Stimulated activated CD4-positive, alpha-beta T cell treated with anti-CD3 and anti-CD28 coated beads, TNF-alpha, amount 100 ng/mL, for 24 hours (primary cell): ENCODE measurements around the gene GRB7.
"Not testable (repeated sequence)": the region's sequence is repeated elsewhere in the genome, so short reads cannot be mapped to it uniquely, and the experiment has no call there.

ENCODE experiments used
- DNase-seq, 3 experiments: peaks; one replicate each; pipeline ENCODE4 v3.0.0-alpha.2; 2020; ENCODE audit warnings: low read depth in 3 of 3

The GRB7 gene

DNA sequence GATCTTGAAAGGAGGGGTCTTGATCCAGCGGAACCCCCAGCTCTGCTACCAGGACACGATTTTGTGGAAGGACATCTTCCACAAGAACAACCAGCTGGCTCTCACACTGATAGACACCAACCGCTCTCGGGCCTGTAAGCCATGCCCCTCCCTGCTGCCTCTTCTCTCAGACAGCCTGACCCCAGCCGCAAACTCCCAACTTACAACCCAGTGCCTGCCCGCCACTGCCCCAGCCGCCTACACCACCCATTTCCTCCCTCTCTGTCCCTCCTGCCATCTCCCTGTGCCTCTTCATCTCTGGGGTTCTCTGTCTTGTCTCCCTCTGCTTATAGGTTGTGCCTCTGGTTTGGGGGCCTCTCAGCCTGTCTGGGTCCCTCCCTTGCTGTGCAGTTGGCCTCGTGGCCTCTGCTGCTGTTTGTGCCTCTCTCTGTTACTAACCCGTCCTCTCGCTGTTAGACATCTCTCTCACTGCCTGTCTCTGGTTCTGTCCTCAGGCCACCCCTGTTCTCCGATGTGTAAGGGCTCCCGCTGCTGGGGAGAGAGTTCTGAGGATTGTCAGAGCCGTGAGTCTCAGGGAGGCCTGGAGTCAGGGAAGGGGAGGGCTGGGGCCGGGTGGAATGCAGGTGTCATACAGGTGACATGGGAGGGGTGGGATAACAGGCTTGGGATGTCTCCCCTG, 28.3 kb upstream of the GRB7 start:
- DNase-seq, result no peak

DNA sequence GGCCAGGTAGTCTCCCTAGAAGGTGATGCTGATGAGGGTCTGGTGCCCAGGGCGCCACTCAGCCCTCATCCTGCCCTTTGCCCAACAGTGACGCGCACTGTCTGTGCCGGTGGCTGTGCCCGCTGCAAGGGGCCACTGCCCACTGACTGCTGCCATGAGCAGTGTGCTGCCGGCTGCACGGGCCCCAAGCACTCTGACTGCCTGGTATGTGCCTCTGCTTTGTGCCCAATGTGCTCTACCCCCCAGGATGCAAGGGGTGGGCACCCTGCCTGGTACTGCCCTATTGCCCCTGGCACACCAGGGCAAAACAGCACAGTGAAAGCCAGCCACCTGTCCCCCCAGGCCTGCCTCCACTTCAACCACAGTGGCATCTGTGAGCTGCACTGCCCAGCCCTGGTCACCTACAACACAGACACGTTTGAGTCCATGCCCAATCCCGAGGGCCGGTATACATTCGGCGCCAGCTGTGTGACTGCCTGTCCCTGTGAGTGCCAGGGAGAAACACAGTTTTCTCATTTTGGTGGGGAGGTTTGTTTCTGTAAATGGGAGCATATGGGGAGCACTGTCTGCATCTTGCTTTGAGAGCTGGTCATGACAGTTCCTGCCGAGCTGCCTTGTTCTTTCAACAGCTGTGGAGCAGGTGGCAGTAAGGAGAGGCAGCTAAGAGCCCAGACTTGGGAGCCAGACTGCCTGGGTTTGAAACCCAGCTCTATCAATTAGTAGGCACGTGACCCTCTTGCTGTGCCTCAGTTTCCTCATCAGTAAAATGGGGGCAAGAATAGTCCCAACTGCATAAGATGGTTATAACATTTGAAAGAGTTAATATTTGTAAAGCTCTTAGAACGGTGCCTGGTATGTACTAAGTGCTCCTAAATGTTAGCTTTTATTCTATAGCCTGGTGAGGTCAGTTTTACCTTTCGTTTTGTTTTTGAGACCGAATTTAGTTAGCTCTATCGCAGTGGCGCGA, 27.5 kb upstream of the GRB7 start:
- no peak for DNase-seq

DNA sequence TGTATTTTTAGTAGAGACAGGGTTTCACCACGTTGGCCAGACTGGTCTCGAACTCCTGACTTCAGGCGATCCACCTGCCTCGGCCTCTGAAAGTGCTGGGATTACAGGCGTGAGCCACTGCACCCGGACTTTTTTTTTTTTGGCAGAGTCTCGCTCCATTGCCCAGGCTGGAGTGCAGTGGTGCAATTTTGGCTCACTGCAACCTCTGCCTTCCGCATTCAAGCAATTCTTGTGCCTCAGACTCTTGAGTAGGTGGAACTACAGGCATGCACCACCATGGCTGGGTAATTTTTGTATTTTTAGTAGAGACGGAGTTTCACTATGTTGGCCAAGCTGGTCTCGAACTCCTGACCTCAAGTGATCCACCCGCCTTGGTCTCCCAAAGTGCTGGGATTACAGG, 26.7 kb upstream of the GRB7 start:
- DNase-seq, result not testable (repeated sequence)

DNA sequence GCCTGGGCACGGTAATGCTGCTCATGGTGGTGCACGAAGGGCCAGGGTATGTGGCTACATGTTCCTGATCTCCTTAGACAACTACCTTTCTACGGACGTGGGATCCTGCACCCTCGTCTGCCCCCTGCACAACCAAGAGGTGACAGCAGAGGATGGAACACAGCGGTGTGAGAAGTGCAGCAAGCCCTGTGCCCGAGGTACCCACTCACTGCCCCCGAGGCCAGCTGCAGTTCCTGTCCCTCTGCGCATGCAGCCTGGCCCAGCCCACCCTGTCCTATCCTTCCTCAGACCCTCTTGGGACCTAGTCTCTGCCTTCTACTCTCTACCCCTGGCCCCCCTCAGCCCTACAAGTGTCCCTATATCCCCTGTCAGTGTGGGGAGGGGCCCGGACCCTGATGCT, 25.9 kb upstream of the GRB7 start:
- no peak for DNase-seq

DNA sequence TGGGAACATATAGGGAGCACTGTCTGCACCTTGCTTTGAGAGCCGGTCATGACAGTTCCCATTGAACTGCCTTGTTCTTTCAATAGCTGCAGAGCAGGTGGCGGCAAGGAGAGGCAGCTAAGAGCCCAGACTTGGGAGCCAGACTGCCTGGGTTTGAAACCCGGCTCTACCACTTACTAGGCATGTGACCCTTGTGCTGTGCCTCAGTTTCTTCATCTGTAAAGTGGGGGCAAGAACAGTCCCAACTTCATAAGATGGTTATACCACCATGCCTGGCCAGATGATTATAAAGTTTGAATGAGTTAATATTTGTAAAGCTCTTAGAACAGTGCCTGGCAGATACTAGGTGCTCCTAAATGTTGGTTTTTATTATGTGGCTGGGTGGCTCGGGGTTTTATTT, 23.5 kb upstream of the GRB7 start:
- no peak for DNase-seq

DNA sequence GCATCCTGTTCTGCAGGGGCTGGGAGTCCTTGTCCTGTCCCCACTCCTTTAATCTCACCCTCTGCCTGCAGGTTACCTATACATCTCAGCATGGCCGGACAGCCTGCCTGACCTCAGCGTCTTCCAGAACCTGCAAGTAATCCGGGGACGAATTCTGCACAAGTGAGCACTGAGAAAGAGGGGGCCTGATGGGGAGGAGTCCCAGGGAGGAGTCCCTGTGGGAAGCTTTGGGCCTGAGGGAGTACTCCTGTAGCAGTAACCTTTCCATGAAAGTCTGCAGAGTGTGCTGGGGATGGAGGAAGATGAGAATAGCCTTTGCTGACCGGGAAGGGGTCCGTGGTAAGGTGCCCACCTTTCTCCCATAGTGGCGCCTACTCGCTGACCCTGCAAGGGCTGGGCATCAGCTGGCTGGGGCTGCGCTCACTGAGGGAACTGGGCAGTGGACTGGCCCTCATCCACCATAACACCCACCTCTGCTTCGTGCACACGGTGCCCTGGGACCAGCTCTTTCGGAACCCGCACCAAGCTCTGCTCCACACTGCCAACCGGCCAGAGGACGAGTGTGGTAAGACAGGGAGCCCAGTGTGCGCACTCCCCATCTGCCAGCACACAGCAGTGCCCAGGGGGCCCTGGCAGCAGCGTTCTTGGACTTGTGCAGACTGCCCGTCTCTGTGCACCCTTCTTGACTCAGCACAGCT, 22.2 kb upstream of the GRB7 start:
- DNase-seq, result no peak

DNA sequence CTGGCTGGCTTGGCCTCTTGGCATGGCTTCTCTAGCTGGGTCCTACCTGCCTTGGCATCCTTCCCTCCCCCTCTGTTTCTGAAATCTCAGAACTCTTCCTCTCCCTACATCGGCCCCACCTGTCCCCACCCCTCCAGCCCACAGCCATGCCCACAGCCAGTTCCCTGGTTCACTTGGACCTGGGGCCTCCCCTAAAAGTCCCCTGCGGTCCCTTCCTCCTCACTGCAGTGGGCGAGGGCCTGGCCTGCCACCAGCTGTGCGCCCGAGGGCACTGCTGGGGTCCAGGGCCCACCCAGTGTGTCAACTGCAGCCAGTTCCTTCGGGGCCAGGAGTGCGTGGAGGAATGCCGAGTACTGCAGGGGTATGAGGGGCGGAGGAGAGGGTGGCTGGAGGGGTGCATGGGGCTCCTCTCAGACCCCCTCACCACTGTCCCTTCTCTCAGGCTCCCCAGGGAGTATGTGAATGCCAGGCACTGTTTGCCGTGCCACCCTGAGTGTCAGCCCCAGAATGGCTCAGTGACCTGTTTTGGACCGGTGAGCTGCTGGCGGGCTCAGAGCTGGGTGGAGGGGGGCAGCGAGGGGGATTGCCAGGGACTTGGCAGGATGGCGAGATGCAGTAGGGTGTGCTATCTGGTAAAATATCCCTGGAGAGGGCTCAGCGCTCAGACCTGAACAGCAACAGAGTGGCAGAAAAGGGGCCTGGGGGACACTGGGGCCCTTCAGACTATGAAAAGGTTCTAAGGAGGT, 21.5 kb upstream of the GRB7 start:
- DNase-seq, result no peak

DNA sequence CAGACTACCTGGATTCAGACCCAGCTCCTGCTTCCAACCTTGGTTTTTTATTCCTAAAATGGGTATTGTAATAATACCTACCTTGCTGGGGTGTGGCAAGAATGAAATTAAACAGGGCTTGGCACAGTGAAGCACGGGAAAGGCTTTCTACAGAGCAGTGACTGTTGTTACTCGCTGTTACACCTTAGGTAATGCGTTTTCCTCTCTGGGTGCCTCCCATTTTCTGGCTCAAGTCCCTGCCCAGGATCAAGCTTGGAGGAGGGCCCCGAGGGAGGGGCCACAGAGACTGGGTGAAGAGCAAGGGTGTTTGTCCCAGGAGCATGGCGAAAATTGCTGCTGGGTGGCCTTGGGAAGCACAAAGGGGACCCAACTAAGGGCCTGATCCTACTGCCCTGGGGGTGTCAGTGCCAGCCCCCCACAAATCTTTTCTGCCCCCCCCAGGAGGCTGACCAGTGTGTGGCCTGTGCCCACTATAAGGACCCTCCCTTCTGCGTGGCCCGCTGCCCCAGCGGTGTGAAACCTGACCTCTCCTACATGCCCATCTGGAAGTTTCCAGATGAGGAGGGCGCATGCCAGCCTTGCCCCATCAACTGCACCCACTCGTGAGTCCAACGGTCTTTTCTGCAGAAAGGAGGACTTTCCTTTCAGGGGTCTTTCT, 20.7 kb upstream of the GRB7 start:
- no peak for DNase-seq

DNA sequence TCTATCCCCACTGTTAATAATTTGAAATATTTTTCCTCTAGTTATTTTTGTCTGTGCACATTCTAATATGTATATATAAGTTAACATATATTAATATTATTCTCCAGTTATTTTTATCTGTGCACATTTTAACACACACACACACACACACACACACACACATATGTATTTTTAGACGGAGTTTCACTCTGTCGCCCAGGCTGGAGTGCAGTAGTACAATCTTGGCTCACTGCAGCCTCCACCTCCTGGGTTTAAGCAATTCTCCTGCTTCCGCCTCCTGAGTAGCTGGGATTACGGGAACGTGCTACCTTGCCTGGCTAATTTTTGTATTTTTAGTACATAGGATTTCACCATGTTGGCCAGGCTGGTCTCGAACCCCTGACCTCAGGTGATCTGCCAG, 20.1 kb upstream of the GRB7 start:
- no peak for DNase-seq

DNA sequence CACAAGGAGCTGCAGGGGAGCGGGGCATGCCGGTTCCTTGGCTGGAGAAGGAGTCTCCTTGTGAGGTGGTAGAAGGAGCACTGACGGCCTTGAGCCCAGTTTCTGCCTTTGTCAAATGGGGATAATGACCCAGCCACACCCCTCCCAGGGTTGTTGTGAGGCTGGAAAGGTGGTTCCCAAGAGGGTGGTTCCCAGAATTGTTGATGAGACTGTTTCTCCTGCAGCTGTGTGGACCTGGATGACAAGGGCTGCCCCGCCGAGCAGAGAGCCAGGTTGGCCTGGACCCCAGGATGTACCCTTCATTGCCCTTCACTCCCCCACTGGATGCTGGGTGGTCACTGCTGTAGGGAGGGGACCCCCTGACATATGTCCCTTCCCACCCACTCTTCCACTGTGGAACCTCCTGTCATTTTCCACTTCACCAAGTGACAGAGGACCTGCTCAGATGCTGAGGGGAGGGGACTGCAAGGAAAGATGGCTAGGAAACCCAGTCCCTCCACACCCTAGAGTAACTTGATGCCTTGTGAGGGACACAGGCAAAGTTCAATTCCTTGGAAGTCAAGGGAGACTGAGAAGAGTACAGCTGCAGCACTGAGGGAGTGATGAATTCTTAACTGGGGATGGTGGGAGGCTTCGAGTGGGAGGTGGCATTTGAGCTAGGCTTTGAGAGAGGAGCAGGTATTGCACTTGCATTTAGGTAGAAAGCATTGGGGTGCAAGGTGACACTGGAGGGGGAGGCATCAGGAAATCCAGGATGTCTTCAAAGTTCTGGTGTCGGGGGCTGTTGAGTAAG, 18.0 kb upstream of the GRB7 start:
- no peak for DNase-seq

DNA sequence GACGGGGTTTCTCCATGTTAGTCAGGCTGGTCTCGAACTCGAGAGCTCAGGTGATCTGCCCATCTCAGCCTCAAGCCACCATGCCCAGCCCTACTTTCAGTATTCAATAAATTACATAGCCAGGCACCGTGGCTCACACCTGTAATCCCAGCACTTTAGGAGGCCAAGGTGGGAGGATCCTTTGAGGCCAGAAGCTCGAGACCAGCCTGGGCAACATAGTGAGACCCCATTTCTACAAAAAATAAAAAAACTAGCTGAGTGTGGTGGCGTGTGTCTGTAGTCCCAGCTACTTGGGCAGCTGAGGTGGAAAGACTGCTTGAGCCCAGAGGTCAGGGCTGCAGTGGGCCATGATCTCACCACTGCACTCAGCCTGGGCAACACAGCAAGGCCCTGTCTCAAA, 15.6 kb upstream of the GRB7 start:
- DNase-seq, result no peak

DNA sequence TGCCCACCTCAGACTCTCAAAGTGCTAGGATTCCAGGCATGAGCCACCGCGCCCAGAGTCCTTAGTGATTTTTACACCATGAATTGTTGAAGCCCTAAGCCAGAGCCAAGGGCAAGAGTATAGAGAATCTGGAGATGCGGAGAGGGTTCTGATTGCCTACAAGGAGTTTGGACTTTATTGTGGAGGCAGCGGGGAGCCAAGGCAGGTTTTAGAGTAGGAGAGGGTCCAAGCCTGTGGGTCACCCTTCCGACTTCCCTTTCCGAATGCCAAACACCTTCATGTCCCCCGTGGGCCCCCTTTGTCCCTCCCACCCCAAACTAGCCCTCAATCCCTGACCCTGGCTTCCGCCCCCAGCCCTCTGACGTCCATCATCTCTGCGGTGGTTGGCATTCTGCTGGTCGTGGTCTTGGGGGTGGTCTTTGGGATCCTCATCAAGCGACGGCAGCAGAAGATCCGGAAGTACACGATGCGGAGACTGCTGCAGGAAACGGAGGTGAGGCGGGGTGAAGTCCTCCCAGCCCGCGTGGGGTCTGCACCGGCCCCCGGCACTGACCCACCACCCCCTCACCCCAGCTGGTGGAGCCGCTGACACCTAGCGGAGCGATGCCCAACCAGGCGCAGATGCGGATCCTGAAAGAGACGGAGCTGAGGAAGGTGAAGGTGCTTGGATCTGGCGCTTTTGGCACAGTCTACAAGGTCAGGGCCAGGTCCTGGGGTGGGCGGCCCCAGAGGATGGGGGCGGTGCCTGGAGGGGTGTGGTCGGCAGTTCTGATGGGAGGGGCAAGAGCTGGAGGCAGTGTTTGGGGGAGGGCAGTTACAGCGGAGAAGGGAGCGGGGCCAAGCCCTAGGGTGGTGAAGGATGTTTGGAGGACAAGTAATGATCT, 14.5 kb upstream of the GRB7 start:
- peak in 1 of 3 experiments; percentile 37 for DNase-seq

DNA sequence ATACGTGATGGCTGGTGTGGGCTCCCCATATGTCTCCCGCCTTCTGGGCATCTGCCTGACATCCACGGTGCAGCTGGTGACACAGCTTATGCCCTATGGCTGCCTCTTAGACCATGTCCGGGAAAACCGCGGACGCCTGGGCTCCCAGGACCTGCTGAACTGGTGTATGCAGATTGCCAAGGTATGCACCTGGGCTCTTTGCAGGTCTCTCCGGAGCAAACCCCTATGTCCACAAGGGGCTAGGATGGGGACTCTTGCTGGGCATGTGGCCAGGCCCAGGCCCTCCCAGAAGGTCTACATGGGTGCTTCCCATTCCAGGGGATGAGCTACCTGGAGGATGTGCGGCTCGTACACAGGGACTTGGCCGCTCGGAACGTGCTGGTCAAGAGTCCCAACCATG, 13.0 kb upstream of the GRB7 start:
- no peak for DNase-seq

DNA sequence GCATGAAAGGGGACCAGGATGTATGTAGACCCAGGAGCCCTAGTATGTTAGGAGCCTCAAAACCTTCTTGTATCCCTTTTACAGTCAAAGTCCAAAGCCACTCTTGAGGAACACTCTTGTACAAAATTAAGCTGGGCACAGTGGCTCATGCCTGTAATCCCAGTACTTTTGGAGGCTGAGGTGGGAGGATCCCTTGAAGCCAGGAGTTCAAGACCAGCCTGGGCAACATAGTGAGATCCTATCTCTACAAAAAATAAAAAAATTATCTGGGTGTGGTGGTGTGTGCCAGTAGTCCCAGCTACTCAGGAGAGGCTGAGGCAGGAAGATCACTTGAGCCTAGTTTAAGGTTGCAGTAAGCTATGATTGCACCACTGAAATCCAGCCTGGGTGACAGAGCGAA, 11.8 kb upstream of the GRB7 start:
- not testable (repeated sequence) for DNase-seq

DNA sequence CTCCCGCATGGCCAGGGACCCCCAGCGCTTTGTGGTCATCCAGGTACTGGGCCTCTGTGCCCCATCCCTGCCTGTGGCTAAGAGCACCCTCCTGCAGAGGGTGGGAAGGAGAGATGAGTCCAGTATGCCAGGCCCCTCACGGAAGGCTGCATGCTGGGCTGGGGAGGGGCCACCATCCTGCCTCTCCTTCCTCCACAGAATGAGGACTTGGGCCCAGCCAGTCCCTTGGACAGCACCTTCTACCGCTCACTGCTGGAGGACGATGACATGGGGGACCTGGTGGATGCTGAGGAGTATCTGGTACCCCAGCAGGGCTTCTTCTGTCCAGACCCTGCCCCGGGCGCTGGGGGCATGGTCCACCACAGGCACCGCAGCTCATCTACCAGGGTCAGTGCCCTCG, 11.1 kb upstream of the GRB7 start:
- no peak for DNase-seq

DNA sequence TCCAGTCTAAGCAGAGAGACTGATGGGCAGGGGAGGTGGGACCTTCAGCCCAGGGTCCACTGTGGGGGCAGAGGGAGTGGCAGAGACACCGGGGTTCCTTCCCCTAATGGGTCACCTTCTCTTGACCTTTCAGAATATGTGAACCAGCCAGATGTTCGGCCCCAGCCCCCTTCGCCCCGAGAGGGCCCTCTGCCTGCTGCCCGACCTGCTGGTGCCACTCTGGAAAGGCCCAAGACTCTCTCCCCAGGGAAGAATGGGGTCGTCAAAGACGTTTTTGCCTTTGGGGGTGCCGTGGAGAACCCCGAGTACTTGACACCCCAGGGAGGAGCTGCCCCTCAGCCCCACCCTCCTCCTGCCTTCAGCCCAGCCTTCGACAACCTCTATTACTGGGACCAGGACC, 10.2 kb upstream of the GRB7 start:
- no peak for DNase-seq

DNA sequence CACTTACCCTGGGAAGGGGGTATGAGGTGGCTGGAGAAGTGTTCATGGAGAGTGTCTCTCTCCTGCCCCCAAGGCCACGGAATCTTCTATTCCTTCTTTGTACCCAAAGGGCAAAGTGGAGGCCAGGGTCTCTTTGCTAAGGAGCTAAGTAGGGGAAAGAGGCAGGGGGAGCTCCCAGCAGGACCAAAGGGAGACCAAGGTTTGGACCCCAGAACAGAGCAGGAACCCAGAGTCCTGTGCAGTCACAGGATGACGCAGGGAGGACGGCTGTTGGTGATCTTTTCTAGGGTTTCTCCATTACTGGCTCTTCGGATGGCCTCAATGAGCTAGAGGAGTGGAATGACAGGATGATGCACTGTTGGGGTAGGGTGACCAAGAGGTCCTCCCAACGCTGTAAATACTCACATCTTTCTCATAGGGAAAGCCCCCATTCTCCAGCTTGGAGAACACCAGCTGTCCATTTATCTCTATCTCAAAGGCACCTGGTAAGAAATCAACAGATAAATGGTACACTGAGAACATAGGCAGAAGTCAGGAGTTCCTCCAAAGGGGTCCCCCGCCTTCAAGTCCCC, 8.4 kb upstream of the GRB7 start:
- no peak for DNase-seq

DNA sequence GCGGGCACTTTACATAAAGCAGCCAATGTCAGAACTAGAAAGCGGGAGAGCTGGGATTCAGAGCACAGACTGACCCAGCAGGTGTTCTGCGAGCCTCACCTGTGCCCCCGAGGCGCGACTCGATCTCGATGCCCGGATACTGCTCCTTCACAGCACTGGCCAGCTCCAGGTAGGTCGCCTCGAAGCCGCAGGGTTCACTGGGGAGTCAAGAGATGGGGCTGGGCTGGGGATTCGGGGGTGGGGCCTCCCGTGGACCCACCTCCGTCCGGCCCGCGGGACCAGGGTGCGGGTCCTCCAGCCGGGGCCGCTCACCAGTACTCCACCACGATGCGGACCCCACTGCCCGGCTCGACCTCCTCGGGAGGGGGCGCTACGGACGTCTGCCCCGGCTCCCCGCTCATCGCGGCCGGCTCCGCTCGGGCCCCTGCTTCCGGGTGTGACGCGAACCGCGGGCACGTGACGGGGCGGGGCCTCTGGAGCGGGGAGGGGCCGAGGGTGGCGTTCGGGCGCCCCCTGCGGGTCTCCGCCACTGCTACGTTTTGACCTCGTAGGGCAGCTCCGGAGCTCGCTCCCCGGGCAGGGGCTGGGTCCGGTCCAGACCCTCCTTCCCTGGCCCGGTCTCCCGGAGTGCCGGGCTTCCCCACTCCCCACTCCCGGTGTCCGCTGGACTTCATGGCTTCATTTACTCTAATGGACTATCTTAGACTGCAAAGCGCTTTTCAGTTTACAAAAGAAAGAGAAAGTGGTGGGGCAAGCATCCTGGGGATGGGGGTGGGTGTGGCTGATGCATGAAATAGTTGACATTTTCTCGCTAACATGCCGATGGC, 7.4 kb upstream of the GRB7 start, which contains the start of gene MIEN1:
MIEN1 (minus strand) TSS at position 438 of the 827 bp plus-strand sequence; CDS start at position 401, 37 bp downstream.
- DNase-seq, result peak; percentile 89 to 91 (median 90)
